B cell (primary cell): ENCODE data around the gene SMYD2.

Source experiments
- EZH2 ChIP-seq: IDR thresholded peaks from 2 replicates; pipeline ENCODE4 v1.6.1; 2012; ENCODE audit warnings: borderline replicate concordance, low read depth, mild to moderate bottlenecking, moderate library complexity, low read length; ENCODE audit not compliant: insufficient read depth, poor library complexity, severe bottlenecking
- TF ChIP-seq, protein P1 (sequence below): fragments of 200-600 bp; IDR thresholded peaks from one replicate; pipeline ENCODE4 v1.8.0; 2022; ENCODE audit warnings: antibody characterized with exemption, mild to moderate bottlenecking

DNA sequence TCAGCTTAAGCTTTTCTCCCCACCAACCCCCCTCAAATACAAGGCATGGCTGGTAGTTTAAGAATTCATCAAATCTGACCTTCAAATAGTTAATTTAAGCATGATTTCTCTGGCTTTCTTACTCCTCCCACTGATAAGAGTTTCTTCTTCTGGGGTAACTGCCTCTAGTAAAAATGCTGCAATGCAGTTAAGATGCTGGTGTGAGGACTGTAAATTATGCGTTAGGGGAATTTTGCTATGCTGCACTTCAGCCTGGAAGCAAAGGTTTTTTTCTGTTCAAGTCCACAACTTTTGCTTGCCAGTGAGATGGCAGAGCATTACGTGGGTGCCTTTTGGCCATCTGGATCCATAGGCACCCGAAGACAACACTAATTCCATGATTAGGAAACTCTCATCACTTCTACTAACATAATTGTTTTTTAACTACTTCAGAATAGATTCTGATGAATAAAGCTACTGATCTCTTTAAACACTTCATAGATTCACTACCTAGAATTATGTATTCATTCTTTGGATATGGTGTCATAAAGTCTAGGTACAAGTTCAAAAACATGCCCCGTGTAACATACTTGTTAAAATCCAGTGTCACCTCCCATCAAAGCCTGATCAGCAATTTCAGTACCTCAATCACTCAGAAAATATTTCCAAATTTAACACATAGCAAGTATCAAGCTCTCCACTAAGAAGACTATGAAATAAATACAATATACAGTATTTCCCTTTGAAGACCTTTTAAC, 8.8 kb upstream of the SMYD2 start:
- TF ChIP-seq, protein P1, sequence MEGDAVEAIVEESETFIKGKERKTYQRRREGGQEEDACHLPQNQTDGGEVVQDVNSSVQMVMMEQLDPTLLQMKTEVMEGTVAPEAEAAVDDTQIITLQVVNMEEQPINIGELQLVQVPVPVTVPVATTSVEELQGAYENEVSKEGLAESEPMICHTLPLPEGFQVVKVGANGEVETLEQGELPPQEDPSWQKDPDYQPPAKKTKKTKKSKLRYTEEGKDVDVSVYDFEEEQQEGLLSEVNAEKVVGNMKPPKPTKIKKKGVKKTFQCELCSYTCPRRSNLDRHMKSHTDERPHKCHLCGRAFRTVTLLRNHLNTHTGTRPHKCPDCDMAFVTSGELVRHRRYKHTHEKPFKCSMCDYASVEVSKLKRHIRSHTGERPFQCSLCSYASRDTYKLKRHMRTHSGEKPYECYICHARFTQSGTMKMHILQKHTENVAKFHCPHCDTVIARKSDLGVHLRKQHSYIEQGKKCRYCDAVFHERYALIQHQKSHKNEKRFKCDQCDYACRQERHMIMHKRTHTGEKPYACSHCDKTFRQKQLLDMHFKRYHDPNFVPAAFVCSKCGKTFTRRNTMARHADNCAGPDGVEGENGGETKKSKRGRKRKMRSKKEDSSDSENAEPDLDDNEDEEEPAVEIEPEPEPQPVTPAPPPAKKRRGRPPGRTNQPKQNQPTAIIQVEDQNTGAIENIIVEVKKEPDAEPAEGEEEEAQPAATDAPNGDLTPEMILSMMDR = no peak
- TF ChIP-seq EZH2 = no peak
